MCF 10A (cell line): ENCODE results near the gene AGXT. TPM values are rescaled to one million over a fixed set of nuclear protein-coding genes. Genes with fewer than 3 reads are reported as not detected.

ENCODE experiments used
- BruUV-seq: library from RNA; stranded (reverse); fragments of 400-500 nt; replicated peaks from 2 replicates; lab custom pipeline; 2021; lab: Mats Ljungman, UMichigan
- CTCF ChIA-PET: fragments of 300-600 bp; sonication (Branson Sonifier 250); formaldehyde crosslinking; extraction: SDS; loops from one replicate; lab custom pipeline; 2021; ENCODE audit warnings: antibody characterized with exemption, inconsistent platforms; lab: Yijun Ruan, JAX
- POLR2A ChIA-PET: fragments of 300-600, 350-650 bp; sonication (Branson Sonifier 250); formaldehyde crosslinking; extraction: SDS; loops from one replicate; lab custom pipeline; 2020; ENCODE audit warnings: antibody characterized with exemption, inconsistent platforms; lab: Yijun Ruan, JAX
- DNase-seq: peaks from one replicate; pipeline ENCODE4 v3.0.0-alpha.2; 2018; ENCODE audit not compliant: unreplicated experiment
- H3K27ac Mint-ChIP-seq: one replicate; pipeline ENCODE4 v1.8.0; 2022; ENCODE audit warnings: mild to moderate bottlenecking, low read depth, mixed read lengths; ENCODE audit not compliant: unreplicated experiment
- H3K27me3 Mint-ChIP-seq: one replicate; pipeline ENCODE4 v1.8.0; 2022; ENCODE audit warnings: mixed read lengths; ENCODE audit not compliant: insufficient read depth, unreplicated experiment
- H3K36me3 Mint-ChIP-seq: one replicate; pipeline ENCODE4 v1.8.0; 2022; ENCODE audit warnings: mild to moderate bottlenecking, moderate library complexity, mixed read lengths; ENCODE audit not compliant: insufficient read depth, unreplicated experiment
- H3K4me1 Mint-ChIP-seq: one replicate; pipeline ENCODE4 v1.8.0; 2022; ENCODE audit warnings: mixed read lengths; ENCODE audit not compliant: insufficient read depth, unreplicated experiment
- H3K4me3 Mint-ChIP-seq: one replicate; pipeline ENCODE4 v1.8.0; 2022; ENCODE audit warnings: mild to moderate bottlenecking, moderate library complexity, mixed read lengths; ENCODE audit not compliant: unreplicated experiment
- H3K9me3 Mint-ChIP-seq: one replicate; pipeline ENCODE4 v1.8.0; 2022; ENCODE audit warnings: mixed read lengths; ENCODE audit not compliant: unreplicated experiment
- CTCF ChIP-seq: fragments of 200-600 bp; IDR thresholded peaks from one replicate; pipeline ENCODE4 v1.8.0; 2022; ENCODE audit warnings: antibody characterized with exemption, mild to moderate bottlenecking; ENCODE audit not compliant: unreplicated experiment
- intact Hi-C: fragments of 100-400 bp; cut with micrococcal nuclease; formaldehyde crosslinking; loops from 2 replicates; pipeline ENCODE4 v1.14.1; 2022
- total RNA-seq: library from RNA; stranded (reverse); gene quantifications from 2 replicates; pipeline ENCODE4 v1.2.3, GENCODE V29; 2022

AGXT gene
- total RNA-seq, 1 experiment from 2014 or later, result not detected

GRCh38 chr2:240919161-240919781 is 50.6 kb downstream of the AGXT start:
- intact Hi-C loops, result no loop called here
- ChIA-PET CTCF (no interaction called here), POLR2A (no interaction called here)
- H3K9me3 Mint-ChIP-seq, result no peaks in the 10 kb centered on the region
- H3K36me3 Mint-ChIP-seq, result no peaks in the 10 kb centered on the region
- no peak for TF ChIP-seq CTCF
- no peaks in the 10 kb centered on the region for H3K27me3 Mint-ChIP-seq
- H3K4me1 Mint-ChIP-seq, result peaks cover 8% of the 10 kb centered on the region
- no peak overlapping the region for H3K27ac Mint-ChIP-seq
- no peak overlapping the region for H3K4me3 Mint-ChIP-seq
- no TSS peak for BruUV-seq
- no peak for DNase-seq

DNA sequence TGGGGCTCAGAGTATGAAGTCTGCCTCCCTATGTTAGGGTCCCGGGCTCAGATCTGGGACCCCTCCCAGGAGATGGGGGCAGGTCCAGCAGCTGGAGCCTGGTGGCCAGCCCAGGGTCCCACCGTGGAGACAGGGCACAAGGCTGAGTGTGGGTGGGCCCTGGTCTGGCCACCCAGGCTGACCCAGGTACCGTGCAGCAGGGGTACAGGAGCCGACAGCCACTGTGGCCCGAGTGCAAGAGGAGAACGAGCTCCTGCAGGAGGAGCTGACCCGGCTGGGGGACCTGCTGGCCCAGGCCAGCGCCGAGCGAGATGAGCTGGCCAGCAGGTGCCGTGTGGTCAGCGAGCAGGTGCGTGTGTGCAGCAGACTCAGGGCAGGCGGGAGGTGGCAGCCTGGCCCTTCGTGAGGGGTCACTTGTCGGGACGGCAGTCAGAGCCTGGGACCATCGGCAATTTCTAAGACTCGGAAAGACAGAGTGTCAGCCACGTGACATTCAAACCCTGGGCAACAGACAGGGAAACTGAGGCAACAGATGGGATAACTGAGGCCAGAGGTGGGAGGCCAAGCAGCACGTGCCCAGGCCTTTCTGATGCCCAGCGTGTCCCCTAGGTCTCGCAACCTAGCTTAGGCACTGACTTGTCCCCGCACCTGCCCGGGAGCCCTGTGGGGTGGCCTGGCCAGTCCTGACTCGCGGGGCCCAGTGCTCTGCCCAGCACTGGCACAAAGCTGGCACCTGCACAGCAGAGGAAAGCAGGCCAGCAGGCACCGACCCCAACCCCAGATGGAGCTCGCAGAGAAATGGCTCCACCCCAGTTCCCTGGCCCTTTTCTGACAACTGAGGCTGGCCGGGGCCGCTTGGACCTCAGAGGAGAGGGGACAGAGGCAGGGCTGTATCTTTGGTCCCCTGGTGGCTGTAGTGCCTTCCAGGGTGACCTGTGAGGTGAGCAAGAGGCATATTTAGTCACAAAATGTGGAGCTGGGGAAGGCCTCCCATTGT is 51.5 kb downstream of the AGXT start:
- no peak for DNase-seq
- intact Hi-C loops, result no loop called here
- ChIA-PET CTCF (no interaction called here), POLR2A (interaction anchor here (1.1 to 1.4 kb wide), 2 partner anchors 7 to 90 kb away, joined by 3 to 5 read pairs; no protein-coding TSS in a partner anchor)
- Mint-ChIP-seq H3K27me3 (no peaks in the 10 kb centered on the region), H3K4me1 (peaks cover 8% of the 10 kb centered on the region), H3K27ac (peak overlapping the region; percentile 85), H3K9me3 (no peaks in the 10 kb centered on the region), H3K36me3 (no peaks in the 10 kb centered on the region), H3K4me3 (no peak overlapping the region)
- no peak for TF ChIP-seq CTCF
- BruUV-seq, result no TSS peak

- Mint-ChIP-seq H3K4me1 (peaks cover 8% of the 10 kb centered on the region), H3K4me3 (peak overlapping the region; percentile 35), H3K36me3 (no peaks in the 10 kb centered on the region), H3K9me3 (no peaks in the 10 kb centered on the region), H3K27me3 (no peaks in the 10 kb centered on the region), H3K27ac (peak overlapping the region; percentile 85)
- ChIA-PET CTCF (interaction anchor here (0.6 kb wide), 1 partner anchor 41 kb away, joined by 3 read pairs; no protein-coding TSS in a partner anchor), POLR2A (interaction anchor here (0.9 to 1.4 kb wide), 3 partner anchors 8 to 138 kb away, joined by 3 to 5 read pairs (median 4); no protein-coding TSS in a partner anchor)
- BruUV-seq, result no TSS peak
- DNase-seq, result no peak
- TF ChIP-seq CTCF, result no peak
- intact Hi-C loops, result no loop called here
These were observed 52.2 kb downstream of the AGXT start for GRCh38 chr2:240920783-240921231.
